ENCODE data around the gene CKM.
"Not testable (repeated sequence)": the region's sequence is repeated elsewhere in the genome, so short reads cannot be mapped to it uniquely, and the experiment has no call there.

CKM gene

GRCh38 chr19:45348367-45349125 lies 25.9 kb upstream of the CKM start:
- no peak for DNase-seq

- DNase-seq = no peak
These were observed 25.1 kb upstream of the CKM start for GRCh38 chr19:45347570-45348366.

- peak; percentile 24 for DNase-seq
These were observed 23.8 kb upstream of the CKM start for GRCh38 chr19:45346449-45346848.

- no peak for DNase-seq
These were observed 22.8 kb upstream of the CKM start for GRCh38 chr19:45345506-45345860.

GRCh38 chr19:45344621-45345505 lies 22.2 kb upstream of the CKM start:
- no peak for DNase-seq

- DNase-seq = no peak
These were observed 20.2 kb upstream of the CKM start for GRCh38 chr19:45342911-45343310.

GRCh38 chr19:45340899-45341453 lies 18.3 kb upstream of the CKM start:
- peak; percentile 60 for DNase-seq

- DNase-seq = peak; percentile 80
These were observed 17.7 kb upstream of the CKM start, which contains the start of gene KLC3 for GRCh38 chr19:45340232-45340898. KLC3 (plus strand) TSS chr19:45340750; CDS start chr19:45345542, 4,792 bp downstream.

GRCh38 chr19:45339629-45340028 lies 17.0 kb upstream of the CKM start:
- no peak for DNase-seq

- DNase-seq = no peak
These were observed 14.1 kb upstream of the CKM start for GRCh38 chr19:45336696-45337251.

- not testable (repeated sequence) for DNase-seq
These were observed 12.2 kb upstream of the CKM start for GRCh38 chr19:45334881-45335280.

GRCh38 chr19:45333609-45334303 lies 11.1 kb upstream of the CKM start:
- DNase-seq = no peak

- DNase-seq = no peak
These were observed 8.7 kb upstream of the CKM start for GRCh38 chr19:45331411-45331810.

- no peak for DNase-seq
These were observed 4.9 kb upstream of the CKM start for GRCh38 chr19:45327404-45328143.

GRCh38 chr19:45324349-45324907 lies 1.8 kb upstream of the CKM start:
- peak; percentile 37 for DNase-seq

- DNase-seq = peak; percentile 57
These were observed 1.0 kb upstream of the CKM start for GRCh38 chr19:45323671-45324081.

GRCh38 chr19:45322311-45322710 lies 364 bp downstream of the CKM start:
- peak; percentile 92 for DNase-seq

GRCh38 chr19:45321848-45322247 lies 827 bp downstream of the CKM start:
- DNase-seq = peak; percentile 41

GRCh38 chr19:45320997-45321775 lies 1.5 kb downstream of the CKM start:
- no peak for DNase-seq
